HepG2 (cell line): ENCODE measurements around the gene PDIA6. TPM values are rescaled to one million over a fixed set of nuclear protein-coding genes. Genes with fewer than 3 reads are reported as not detected.
A peak's percentile ranks its signal among the peaks of the same experiment; 100 is the strongest.

Experiments
- ATAC-seq: fragments of 200-7000 bp; cut with Tn5 transposase; 3 replicates; pipeline ENCODE4 v1.9.1; 2020; ENCODE audit warnings: mild to moderate bottlenecking, moderate library complexity
- BruUV-seq: library from RNA; stranded (reverse); fragments of 400-500 nt; replicated peaks from 2 replicates; lab custom pipeline; 2021; lab: Mats Ljungman, UMichigan
- CTCF ChIA-PET: fragments of 300-600 bp; formaldehyde crosslinking; extraction: SDS; loops from one replicate; lab custom pipeline; 2021; ENCODE audit warnings: low total read pairs, inconsistent platforms, low intra/inter-chr PET ratio; lab: Yijun Ruan, JAX
- POLR2A ChIA-PET: fragments of 350-600 bp; sonication (Branson Sonifier 250); formaldehyde crosslinking; loops from one replicate; lab custom pipeline; 2020; ENCODE audit warnings: antibody characterized with exemption, inconsistent platforms; lab: Yijun Ruan, JAX
- DNase-seq: peaks from one replicate; pipeline ENCODE4 v3.0.0-alpha.2; 2015; ENCODE audit warnings: low spot score
- FAIRE-seq: peaks from 3 replicates; lab custom pipeline; 2011; peaks lifted over from hg19 to GRCh38; lab: Jason Lieb, UNC
- H2AFZ ChIP-seq: one replicate; pipeline ENCODE4 v1.6.1; 2011; ENCODE audit warnings: low read length, inconsistent platforms
- H3K27ac ChIP-seq: fragments of 300-600 bp; 3 replicates; pipeline ENCODE4 v1.8.0; 2011; ENCODE audit warnings: mixed run types, mild to moderate bottlenecking, mixed read lengths, low read length, inconsistent platforms; ENCODE audit not compliant: insufficient read depth; ENCODE audit errors: extremely low read length
- H3K27me3 ChIP-seq, 2 experiments: fragments of 200-600 bp in 1 of 2; 2 replicates in 1 of 2; 3 replicates in 1 of 2; pipeline versions ENCODE4 v1.6.0 to v1.8.0; 2011; ENCODE audit warnings: low read length in 2 of 2, mild to moderate bottlenecking in 2 of 2, moderate library complexity in 2 of 2, inconsistent platforms in 1 of 2; ENCODE audit not compliant: insufficient read depth in 2 of 2, control insufficient read depth in 1 of 2
- H3K36me3 ChIP-seq, 2 experiments: fragments of 200-600 bp in 1 of 2; replicated peaks in 1 of 2; 2 replicates in 1 of 2; 3 replicates in 1 of 2; pipeline versions ENCODE4 v1.5.1 to v1.8.0; 2011; ENCODE audit warnings: low read length in 2 of 2, inconsistent platforms in 1 of 2; ENCODE audit not compliant: insufficient read depth in 2 of 2, control insufficient read depth in 1 of 2
- H3K4me1 ChIP-seq: 2 replicates; pipeline ENCODE4 v1.5.1; 2012; ENCODE audit warnings: low read length, inconsistent platforms; ENCODE audit not compliant: insufficient read depth
- H3K4me2 ChIP-seq: 2 replicates; pipeline ENCODE4 v1.6.0; 2011; ENCODE audit warnings: low read depth, low read length, inconsistent platforms
- H3K4me3 ChIP-seq, 3 experiments: fragments of 200-600 bp in 1 of 3; sonication (generic), shearing (Covaris generic) in 1 of 3; replicated peaks in 1 of 3; 2 replicates each; pipeline ENCODE4 v1.5.1; 2011 to 2016; ENCODE audit warnings: low read length in 3 of 3, inconsistent platforms in 2 of 3, low read depth in 2 of 3, mild to moderate bottlenecking in 2 of 3, control low read depth in 1 of 3, mixed read lengths in 1 of 3; ENCODE audit not compliant: insufficient read depth in 1 of 3
- H3K79me2 ChIP-seq: one replicate; pipeline ENCODE4 v1.6.1; 2011; ENCODE audit warnings: low read length, inconsistent platforms; ENCODE audit not compliant: insufficient read depth
- H3K9ac ChIP-seq: 2 replicates; pipeline ENCODE4 v1.6.0; 2011; ENCODE audit warnings: mild to moderate bottlenecking, low read depth, low read length, inconsistent platforms; ENCODE audit not compliant: insufficient read depth
- H3K9me3 ChIP-seq: 2 replicates; pipeline ENCODE4 v1.5.1; 2012; ENCODE audit warnings: mild to moderate bottlenecking, low read length
- H4K20me1 ChIP-seq: 2 replicates; pipeline ENCODE4 v1.6.0; 2011; ENCODE audit warnings: inconsistent platforms, mild to moderate bottlenecking, low read length, moderate library complexity; ENCODE audit not compliant: insufficient read depth
- AKAP8 ChIP-seq: sonication (generic); formaldehyde crosslinking; IDR thresholded peaks from 2 replicates; pipeline ENCODE4 v1.5.1; 2020; ENCODE audit warnings: mild to moderate bottlenecking, missing genetic modification reagents
- ARNT ChIP-seq: fragments of 450-650 bp; IDR thresholded peaks from 2 replicates; pipeline ENCODE4 v1.6.1; 2017
- IRX3 ChIP-seq: sonication (generic); formaldehyde crosslinking; IDR thresholded peaks from 2 replicates; pipeline ENCODE4 v1.8.1; 2023; ENCODE audit warnings: mild to moderate bottlenecking, low read depth, missing genetic modification reagents, borderline replicate concordance
- JUNB ChIP-seq: sonication (generic); formaldehyde crosslinking; IDR thresholded peaks from 2 replicates; pipeline ENCODE4 v1.8.0; 2022; ENCODE audit warnings: missing genetic modification reagents, mild to moderate bottlenecking, borderline replicate concordance
- KDM3A ChIP-seq: IDR thresholded peaks from 2 replicates; pipeline ENCODE4 v1.6.1; 2018; ENCODE audit warnings: low read depth, missing compliant biosample characterization
- TGIF2 ChIP-seq: IDR thresholded peaks from 2 replicates; pipeline ENCODE4 v1.6.1; 2016; ENCODE audit warnings: control low read depth, missing compliant biosample characterization
- TSC22D2 ChIP-seq: sonication (generic); formaldehyde crosslinking; IDR thresholded peaks from 2 replicates; pipeline ENCODE4 v1.5.1; 2020; ENCODE audit warnings: missing genetic modification reagents, mild to moderate bottlenecking, borderline replicate concordance
- ZBTB8A ChIP-seq: sonication (generic); formaldehyde crosslinking; IDR thresholded peaks from 2 replicates; pipeline ENCODE4 v1.4.0; 2020; ENCODE audit warnings: mild to moderate bottlenecking, low read depth, missing genetic modification reagents, borderline replicate concordance
- ZKSCAN8 ChIP-seq: IDR thresholded peaks from 2 replicates; pipeline ENCODE4 v1.6.1; 2016; ENCODE audit warnings: borderline replicate concordance, missing genetic modification reagents, missing compliant biosample characterization
- ZNF121 ChIP-seq: sonication (generic); formaldehyde crosslinking; IDR thresholded peaks from 2 replicates; pipeline ENCODE4 v1.5.0; 2020; ENCODE audit warnings: mild to moderate bottlenecking, missing genetic modification reagents
- ZNF430 ChIP-seq: sonication (generic); formaldehyde crosslinking; IDR thresholded peaks from 2 replicates; pipeline ENCODE4 v1.9.0; 2021; ENCODE audit warnings: mild to moderate bottlenecking, missing genetic modification reagents
- ZNF530 ChIP-seq: sonication (generic); formaldehyde crosslinking; IDR thresholded peaks from 2 replicates; pipeline ENCODE4 v1.5.0; 2020; ENCODE audit warnings: low read depth, mild to moderate bottlenecking, missing genetic modification reagents
- ZNF780A ChIP-seq: sonication (generic); formaldehyde crosslinking; IDR thresholded peaks from 2 replicates; pipeline ENCODE4 v1.8.0; 2022; ENCODE audit warnings: mild to moderate bottlenecking, missing genetic modification reagents, moderate library complexity
- WGBS: methylation state at CpG from one replicate; pipeline ENCODE4 v1.1.6; 2017; ENCODE audit warnings: low lambda C conversion rate; 5-methylcytosine and 5-hydroxymethylcytosine counted together
- in situ Hi-C: cut with HindIII; loops from 2 replicates; pipeline ENCODE4 v1.10.0; 2017; ENCODE audit warnings: low pct_unique_long_range_greater_than_20kb; ENCODE audit not compliant: extremely low pct_ligation_motif_present
- intact Hi-C: fragments of 100-400 bp; cut with micrococcal nuclease; formaldehyde crosslinking; loops from one replicate; pipeline ENCODE4 v1.10.0; 2022; ENCODE audit not compliant: unreplicated experiment
- polyA plus RNA-seq, 8 experiments: library from polyadenylated mRNA; depleted of rRNA in 3 of 8; stranded (reverse) in 7 of 8; unstranded in 1 of 8; fragments of >200 nt; fragmentation: Illumina TruSeq in 4 of 8; extraction: Trizol in 4 of 8; gene quantifications; 2 replicates each; pipeline versions ENCODE4 v1.2.1 to v1.2.3, GENCODE V29; 2011 to 2016; ENCODE audit warnings: low read depth in 4 of 8, missing spikeins in 1 of 8, mixed read lengths in 1 of 8; ENCODE audit not compliant: insufficient read depth in 1 of 8
- total RNA-seq, 5 experiments: library from RNA; depleted of rRNA; stranded (reverse); fragments of >200 nt; fragmentation: Illumina TruSeq; extraction: Trizol; gene quantifications; 2 replicates each; pipeline ENCODE4 v1.2.3, GENCODE V29; 2016; ENCODE audit warnings: low read depth in 1 of 5
- TF ChIP-seq, protein P1 (sequence below): sonication (generic); formaldehyde crosslinking; IDR thresholded peaks from 2 replicates; pipeline ENCODE4 v1.5.0; 2020; ENCODE audit warnings: missing genetic modification reagents
- TF ChIP-seq, protein P2 (sequence below): sonication (generic); formaldehyde crosslinking; IDR thresholded peaks from 2 replicates; pipeline ENCODE4 v1.4.0; 2020; ENCODE audit warnings: missing genetic modification reagents

The PDIA6 gene
- total and polyA plus RNA-seq, 2 of the 13 experiments (the other 11 are each of a cell fraction or from before 2014, with no cell fraction given) = 586 to 642 TPM

DNA sequence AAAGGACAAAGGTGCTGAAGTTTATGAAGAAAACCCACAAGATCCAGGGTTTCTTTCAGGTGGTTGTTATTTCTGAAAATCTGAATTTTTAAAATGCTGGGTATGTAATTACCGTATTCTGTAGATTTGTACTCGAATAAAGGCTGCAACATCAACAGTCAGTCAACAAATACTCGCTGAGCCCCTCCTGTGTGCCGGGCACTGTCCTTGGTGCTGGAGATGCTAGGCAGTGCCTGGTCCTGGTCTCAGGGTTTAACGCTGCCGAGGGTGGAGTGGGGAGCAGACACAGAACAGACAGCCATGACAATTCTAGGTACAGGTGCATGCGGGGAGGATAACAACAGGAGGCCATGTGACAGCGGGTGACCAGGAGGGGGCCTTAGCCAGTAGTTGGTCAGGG, 27.2 kb upstream of the PDIA6 start (continued):
- 0 out of 2 replicates have a peak, but pooled peaks have one; percentile 38 for TF ChIP-seq TSC22D2 (CRISPR knock-in tag)
- TF ChIP-seq KDM3A (CRISPR knock-in tag) = no peak
- TF ChIP-seq ZNF121 (CRISPR knock-in tag) = no peak
- TF ChIP-seq, protein P1, sequence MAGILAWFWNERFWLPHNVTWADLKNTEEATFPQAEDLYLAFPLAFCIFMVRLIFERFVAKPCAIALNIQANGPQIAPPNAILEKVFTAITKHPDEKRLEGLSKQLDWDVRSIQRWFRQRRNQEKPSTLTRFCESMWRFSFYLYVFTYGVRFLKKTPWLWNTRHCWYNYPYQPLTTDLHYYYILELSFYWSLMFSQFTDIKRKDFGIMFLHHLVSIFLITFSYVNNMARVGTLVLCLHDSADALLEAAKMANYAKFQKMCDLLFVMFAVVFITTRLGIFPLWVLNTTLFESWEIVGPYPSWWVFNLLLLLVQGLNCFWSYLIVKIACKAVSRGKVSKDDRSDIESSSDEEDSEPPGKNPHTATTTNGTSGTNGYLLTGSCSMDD (CRISPR knock-in tag) = no peak
- TF ChIP-seq ZBTB8A (CRISPR knock-in tag) = no peak
- no peak for TF ChIP-seq ZNF530 (CRISPR knock-in tag)
- TF ChIP-seq ZNF430 (CRISPR knock-in tag) = no peak
- no peak for TF ChIP-seq ARNT
- peak; percentile 42; the same call in 1 of the 2 replicates for TF ChIP-seq TGIF2 (CRISPR knock-in tag)
- no peak for TF ChIP-seq JUNB (CRISPR knock-in tag)
- TF ChIP-seq ZNF780A = 0 out of 2 replicates have a peak, but pooled peaks have one; percentile 33
- TF ChIP-seq IRX3 (CRISPR knock-in tag) = no peak
- TF ChIP-seq ZKSCAN8 (CRISPR knock-in tag) = no peak

GRCh38 chr2:10838734-10839133, 26.1 kb upstream of the PDIA6 start:
- Histone ChIP-seq H3K79me2 (no peaks in the 10 kb centered on the region), H4K20me1 (no peaks in the 10 kb centered on the region), H3K9me3 (peaks cover 14% of the 10 kb centered on the region), H3K36me3 (no peaks in the 10 kb centered on the region), H3K4me1 (no peaks in the 10 kb centered on the region), H2AFZ (no peak overlapping the region), H3K27me3 (peaks cover 2 to 40% of the 10 kb centered on the region in 2 experiments), H3K4me2 (no peak overlapping the region), H3K4me3 (no peak overlapping the region), H3K9ac (no peak overlapping the region), H3K27ac (no peak overlapping the region)
- no peak for ATAC-seq
- FAIRE-seq = no peak
- no peak for DNase-seq
- WGBS = 18% methylated on average over 3 of the region's 3 CpGs
- CTCF ChIA-PET = interaction anchor here (1.4 kb wide), 1 partner anchor 62 kb away, joined by 3 read pairs; no protein-coding TSS in a partner anchor
- intact Hi-C loops (no loop called here), in situ Hi-C loops (loop anchor here (5.0 kb wide), 3 partner anchors 59 to 284 kb away; no protein-coding TSS in a partner anchor)
- POLR2A ChIA-PET = no interaction called here
- BruUV-seq = no TSS peak
- TF ChIP-seq AKAP8 (CRISPR knock-in tag) = no peak
- TF ChIP-seq, protein P2, sequence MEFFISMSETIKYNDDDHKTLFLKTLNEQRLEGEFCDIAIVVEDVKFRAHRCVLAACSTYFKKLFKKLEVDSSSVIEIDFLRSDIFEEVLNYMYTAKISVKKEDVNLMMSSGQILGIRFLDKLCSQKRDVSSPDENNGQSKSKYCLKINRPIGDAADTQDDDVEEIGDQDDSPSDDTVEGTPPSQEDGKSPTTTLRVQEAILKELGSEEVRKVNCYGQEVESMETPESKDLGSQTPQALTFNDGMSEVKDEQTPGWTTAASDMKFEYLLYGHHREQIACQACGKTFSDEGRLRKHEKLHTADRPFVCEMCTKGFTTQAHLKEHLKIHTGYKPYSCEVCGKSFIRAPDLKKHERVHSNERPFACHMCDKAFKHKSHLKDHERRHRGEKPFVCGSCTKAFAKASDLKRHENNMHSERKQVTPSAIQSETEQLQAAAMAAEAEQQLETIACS = no peak
